ENCODE results near the gene ABCG4. TPM values are rescaled to one million over a fixed set of nuclear protein-coding genes. Genes with fewer than 3 reads are reported as not detected.
"Not testable (repeated sequence)": the region's sequence is repeated elsewhere in the genome, so short reads cannot be mapped to it uniquely, and the experiment has no call there.

ABCG4 gene
- total and polyA plus RNA-seq, 2 donors (not counting 1 experiment from before 2014, with no cell fraction given): not detected

DNA sequence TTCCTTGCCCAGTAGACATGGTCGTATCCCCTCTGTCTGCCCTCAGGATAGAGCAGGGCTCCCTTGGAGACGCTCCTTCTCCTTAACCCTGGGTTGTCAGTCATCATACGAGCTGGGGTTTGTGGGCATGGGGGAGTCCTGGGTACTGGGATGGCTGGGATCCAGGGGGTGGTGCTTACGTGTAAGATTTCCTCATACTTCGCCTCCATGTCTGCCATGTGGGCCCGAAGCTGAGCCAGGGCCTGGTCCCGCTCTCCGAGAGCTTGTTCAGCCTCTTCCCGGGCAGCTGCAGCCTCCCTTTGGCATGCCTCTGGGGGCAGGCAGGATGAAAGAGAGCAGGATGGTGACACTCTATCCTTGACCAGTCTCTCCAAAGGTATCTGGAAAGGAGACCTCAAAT lies 41.7 kb downstream of the ABCG4 start:
- no peaks in the 10 kb centered on the region for H3K9me3 Mint-ChIP-seq (ENCODE audit: insufficient read depth)
- H3K4me3 Mint-ChIP-seq: no peak overlapping the region
- DNase-seq: no peak
- WGBS (ENCODE audit: insufficient coverage): 91% methylated on average over 6 of the region's 9 CpGs
- H3K9me3 ChIP-seq (ENCODE audit: control extremely low read depth in 1 of 3, control insufficient read depth in 2 of 3, insufficient read depth in 1 of 3, low read length in 2 of 3): no peaks in the 10 kb centered on the region
- H3K27ac ChIP-seq (ENCODE audit: low read length in 2 of 2): no peak overlapping the region
- ChIA-PET CTCF (interaction anchor here (0.7 to 1.3 kb wide), 4 partner anchors 15 to 34 kb away, joined by 3 to 4 read pairs (median 4); partner anchors contain the start of gene CBL), POLR2A (no interaction called here)
- intact Hi-C loops (cut with micrococcal nuclease): no loop called here
- H3K4me1 Mint-ChIP-seq: no peaks in the 10 kb centered on the region
- H3K79me2 ChIP-seq (ENCODE audit: control insufficient read depth, insufficient read depth, low read length): no peaks in the 10 kb centered on the region
- no peaks in the 10 kb centered on the region for H3K27me3 ChIP-seq (replicated peaks in 1 of 4; ENCODE audit: control extremely low read depth in 1 of 4, control insufficient read depth in 3 of 4, insufficient read depth in 4 of 4, low read length in 3 of 4)
- no peaks in the 10 kb centered on the region for H3K36me3 ChIP-seq (replicated peaks in 1 of 2; ENCODE audit: control extremely low read depth in 1 of 2, control insufficient read depth in 1 of 2, extremely low read depth in 1 of 2, insufficient read depth in 2 of 2, low read length in 1 of 2)
- no peak overlapping the region for H3K9ac ChIP-seq (ENCODE audit: low read length)
- no peak overlapping the region for H3K4me3 ChIP-seq (ENCODE audit: control extremely low read depth in 1 of 5, extremely low read depth in 1 of 5, insufficient read depth in 1 of 5, low read depth in 2 of 5, low read length in 4 of 5)
- H2AFZ ChIP-seq (ENCODE audit: insufficient read depth, low read depth, low read length, poor library complexity, severe bottlenecking): no peak overlapping the region
- TF ChIP-seq CTCF (IDR thresholded peaks at IDR 0.05) (no peak), EZH2 (IDR thresholded peaks at IDR 0.05; ENCODE audit: borderline replicate concordance, insufficient read depth, low read depth, low read length, poor library complexity, severe bottlenecking) (no peak)
- no peak for ATAC-seq (ENCODE audit: low read depth)
- no peak overlapping the region for H3K4me2 ChIP-seq (replicated peaks; ENCODE audit: low read depth, low read length, poor library complexity, severe bottlenecking)
- H3K4me1 ChIP-seq (ENCODE audit: control insufficient read depth in 2 of 2, insufficient read depth in 2 of 2, low read length in 2 of 2): no peaks in the 10 kb centered on the region
- no peaks in the 10 kb centered on the region for H4K20me1 ChIP-seq (ENCODE audit: control insufficient read depth, insufficient read depth, low read length, poor library complexity, severe bottlenecking)
- peaks cover 5% of the 10 kb centered on the region for H3K27me3 Mint-ChIP-seq
- no peak overlapping the region for H3K27ac Mint-ChIP-seq

GRCh38 chr11:119191265-119191664 lies 42.4 kb downstream of the ABCG4 start:
- H3K27ac Mint-ChIP-seq; H3K9ac ChIP-seq (ENCODE audit: low read length); intact Hi-C loops (cut with micrococcal nuclease); POLR2A ChIA-PET; ATAC-seq (ENCODE audit: low read depth); H3K9me3 Mint-ChIP-seq (ENCODE audit: insufficient read depth); H4K20me1 ChIP-seq (ENCODE audit: control insufficient read depth, insufficient read depth, low read length, poor library complexity, severe bottlenecking); DNase-seq; H3K27me3 ChIP-seq (replicated peaks in 1 of 4; ENCODE audit: control extremely low read depth in 1 of 4, control insufficient read depth in 3 of 4, insufficient read depth in 4 of 4, low read length in 3 of 4); H3K9me3 ChIP-seq (ENCODE audit: control extremely low read depth in 1 of 3, control insufficient read depth in 2 of 3, insufficient read depth in 1 of 3, low read length in 2 of 3); H3K27me3 Mint-ChIP-seq; H2AFZ ChIP-seq (ENCODE audit: insufficient read depth, low read depth, low read length, poor library complexity, severe bottlenecking); H3K4me3 Mint-ChIP-seq; H3K27ac ChIP-seq (ENCODE audit: low read length in 2 of 2); H3K4me1 Mint-ChIP-seq; H3K36me3 ChIP-seq (replicated peaks in 1 of 2; ENCODE audit: control extremely low read depth in 1 of 2, control insufficient read depth in 1 of 2, extremely low read depth in 1 of 2, insufficient read depth in 2 of 2, low read length in 1 of 2); H3K4me2 ChIP-seq (replicated peaks; ENCODE audit: low read depth, low read length, poor library complexity, severe bottlenecking); H3K79me2 ChIP-seq (ENCODE audit: control insufficient read depth, insufficient read depth, low read length); H3K4me3 ChIP-seq (ENCODE audit: control extremely low read depth in 1 of 5, extremely low read depth in 1 of 5, insufficient read depth in 1 of 5, low read depth in 2 of 5, low read length in 4 of 5); H3K4me1 ChIP-seq (ENCODE audit: control insufficient read depth in 2 of 2, insufficient read depth in 2 of 2, low read length in 2 of 2): not testable (repeated sequence)
- CTCF ChIA-PET: interaction anchor here (0.7 to 1.2 kb wide), 4 partner anchors 9 to 500 kb away, joined by 3 to 4 read pairs (median 3); partner anchors contain the start of gene CBL
- WGBS (ENCODE audit: insufficient coverage): 87% methylated on average over 9 of the region's 14 CpGs
